ENCODE data around the gene ETV1. TPM values are rescaled to one million over a fixed set of nuclear protein-coding genes. Genes with fewer than 3 reads are reported as not detected.

The ETV1 gene
- total RNA-seq, 2 donors from 2014 or later = 9.2 to 10.5 TPM

- no peak for DNase-seq (ENCODE audit: low spot score)
- intact Hi-C loops (cut with DNase I) = no loop called here
Measured at GRCh38 chr7:13988731-13989125, 738 bp downstream of the ETV1 start.

GRCh38 chr7:13988065-13988464 lies 1.4 kb downstream of the ETV1 start:
- no peak for DNase-seq (ENCODE audit: low spot score)
- intact Hi-C loops (cut with DNase I) = no loop called here

- intact Hi-C loops (cut with DNase I) = no loop called here
- DNase-seq (ENCODE audit: low spot score) = no peak
Measured at GRCh38 chr7:13987395-13987794, 2.1 kb downstream of the ETV1 start.

GRCh38 chr7:13986208-13986607 lies 3.3 kb downstream of the ETV1 start:
- intact Hi-C loops (cut with DNase I) = no loop called here
- DNase-seq (ENCODE audit: low spot score) = no peak

GRCh38 chr7:13984831-13985685 lies 4.4 kb downstream of the ETV1 start:
- intact Hi-C loops (cut with DNase I) = no loop called here

DNA sequence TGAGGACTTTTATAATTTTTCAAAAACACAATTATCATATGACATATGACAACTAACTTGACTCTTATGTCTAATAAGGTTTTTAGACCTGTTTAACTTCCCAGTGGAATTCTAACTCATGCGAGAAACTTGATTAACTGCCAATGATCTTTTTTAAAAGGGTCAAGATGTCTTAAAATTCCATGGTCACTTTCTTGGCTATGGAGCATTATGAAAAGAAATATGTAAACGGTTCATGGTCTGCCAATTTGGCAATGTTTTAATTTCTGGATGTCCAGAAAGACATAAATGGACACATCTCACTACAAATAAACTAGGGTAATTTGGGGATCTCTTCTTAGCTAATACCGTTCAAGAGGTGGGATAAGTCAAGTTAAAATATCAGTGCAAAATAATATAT lies 5.4 kb downstream of the ETV1 start:
- intact Hi-C loops (cut with DNase I) = no loop called here
- DNase-seq (ENCODE audit: low spot score) = no peak

More at GRCh38 chr7:13984831-13985685, 4.4 kb downstream of the ETV1 start:
- DNase-seq (ENCODE audit: low spot score) = no peak

GRCh38 chr7:13982940-13983677 lies 6.4 kb downstream of the ETV1 start:
- no peak for DNase-seq (ENCODE audit: low spot score)

DNA sequence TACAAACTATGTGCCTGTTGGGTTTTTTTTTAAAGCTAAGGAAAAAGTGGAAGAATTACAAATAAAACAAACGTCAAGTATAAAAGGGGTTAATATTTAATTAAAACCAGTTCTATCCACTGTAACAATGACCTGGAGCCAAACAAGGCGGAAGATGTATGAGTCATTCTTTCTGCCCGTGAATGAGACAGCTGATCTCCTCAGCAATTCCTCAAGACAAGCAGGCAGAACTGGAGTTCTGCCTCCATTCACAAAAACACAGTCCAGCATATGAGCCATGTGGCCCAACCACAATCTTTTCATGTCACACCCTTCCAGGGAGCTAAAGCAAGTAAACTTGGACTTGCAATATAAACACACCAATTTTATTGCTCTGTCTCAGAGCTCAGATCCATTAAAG lies 8.4 kb downstream of the ETV1 start:
- DNase-seq (ENCODE audit: low spot score) = no peak
- intact Hi-C loops (cut with DNase I) = no loop called here

More at GRCh38 chr7:13982940-13983677, 6.4 kb downstream of the ETV1 start:
- intact Hi-C loops (cut with DNase I) = no loop called here

GRCh38 chr7:13980474-13980873 lies 9.0 kb downstream of the ETV1 start:
- DNase-seq (ENCODE audit: low spot score) = no peak
- intact Hi-C loops (cut with DNase I) = no loop called here

DNA sequence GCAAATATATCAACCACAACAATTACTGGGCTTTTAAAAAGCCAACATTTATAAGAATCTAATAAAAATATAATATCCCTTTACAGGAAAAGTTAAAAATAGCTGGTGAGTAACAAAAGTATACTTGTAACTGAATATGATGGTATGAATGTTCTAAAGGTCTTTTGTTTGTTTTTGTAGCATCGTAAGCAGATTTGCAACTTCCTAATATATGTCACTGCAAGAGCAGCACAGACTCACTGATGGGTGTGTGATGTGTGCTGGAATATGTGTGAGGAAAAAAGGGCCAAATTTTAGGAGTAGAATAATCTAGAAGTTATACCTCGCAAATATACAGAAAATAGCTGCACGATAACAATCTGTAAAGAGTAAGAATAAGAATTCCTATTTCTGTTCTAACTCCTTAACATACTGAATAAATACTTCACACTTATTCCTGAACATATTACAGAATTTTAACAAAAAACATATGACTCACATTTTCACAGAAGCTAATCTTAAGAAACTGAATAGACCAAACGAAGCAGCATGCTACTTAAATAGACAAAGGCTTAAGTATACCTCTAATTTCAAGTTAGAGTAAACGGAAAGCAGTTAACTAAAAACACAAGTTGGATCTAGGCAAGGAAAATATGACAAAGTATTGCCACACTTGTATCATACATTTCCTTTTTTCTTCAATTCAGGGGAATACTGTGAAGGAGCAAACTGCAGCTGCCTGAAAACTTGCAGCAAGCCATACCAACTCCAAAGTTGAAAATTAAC lies 9.6 kb downstream of the ETV1 start:
- intact Hi-C loops (cut with DNase I) = no loop called here
- DNase-seq (ENCODE audit: low spot score) = no peak

DNA sequence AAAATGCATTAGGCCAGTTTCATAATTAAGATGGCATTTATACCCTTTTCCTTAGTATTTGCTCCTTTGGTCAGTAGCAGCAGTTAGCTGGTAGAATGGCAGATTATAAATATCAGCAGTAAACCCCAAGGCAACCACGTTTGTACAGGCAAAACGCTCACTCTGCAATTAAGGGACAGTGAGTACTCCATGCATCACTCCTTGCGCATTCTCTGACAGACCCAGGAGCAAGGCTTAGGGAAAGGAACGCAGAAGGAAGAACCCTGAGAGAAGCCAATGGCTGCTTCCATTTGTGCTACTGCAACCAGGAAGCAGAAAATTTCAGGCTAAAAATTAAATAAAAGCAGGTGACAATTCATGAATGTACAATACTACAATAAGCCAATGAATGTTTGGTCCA lies 12.9 kb downstream of the ETV1 start:
- DNase-seq (ENCODE audit: low spot score) = no peak
- intact Hi-C loops (cut with DNase I) = no loop called here

DNA sequence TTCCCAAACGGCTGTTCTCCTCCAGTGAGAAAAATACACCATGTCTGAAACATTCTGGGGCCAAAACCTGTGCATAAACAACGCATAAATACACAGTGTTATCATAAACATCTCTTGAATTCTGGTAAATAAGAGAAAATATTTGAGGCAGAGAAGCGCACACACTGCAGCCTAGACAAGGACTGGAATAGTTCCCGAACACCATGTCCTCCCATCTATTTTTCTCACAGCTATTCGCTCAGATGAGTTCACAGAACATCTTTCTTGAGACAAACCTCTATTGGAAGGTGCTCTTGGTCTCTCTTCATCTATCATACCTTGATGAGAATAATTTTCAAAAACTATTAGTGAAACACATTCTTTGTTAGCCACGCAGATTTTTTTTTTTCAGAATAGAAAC lies 24.4 kb downstream of the ETV1 start:
- intact Hi-C loops (cut with DNase I) = no loop called here
- DNase-seq (ENCODE audit: low spot score) = no peak

DNA sequence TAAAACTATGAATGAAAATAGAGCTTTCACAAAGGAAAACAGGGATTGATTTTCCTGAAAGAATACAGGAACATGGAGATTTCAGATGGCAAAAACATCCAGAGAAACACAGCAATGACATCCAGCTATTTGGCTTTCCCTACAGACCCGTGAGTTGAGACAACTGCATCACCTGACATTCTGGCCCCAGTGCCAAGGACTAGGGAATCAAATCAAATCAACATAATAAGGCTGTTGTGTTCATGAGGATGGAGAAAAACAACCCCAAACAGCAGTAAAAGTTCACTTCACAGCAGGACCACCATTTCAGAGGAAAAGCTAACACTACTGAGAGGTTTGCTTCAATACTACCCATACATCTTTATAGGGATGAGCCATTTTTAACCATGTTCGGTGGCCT lies 25.5 kb downstream of the ETV1 start:
- intact Hi-C loops (cut with DNase I) = no loop called here
- no peak for DNase-seq (ENCODE audit: low spot score)

GRCh38 chr7:13955494-13955893 lies 34.0 kb downstream of the ETV1 start:
- intact Hi-C loops (cut with DNase I) = no loop called here
- no peak for DNase-seq (ENCODE audit: low spot score)

DNA sequence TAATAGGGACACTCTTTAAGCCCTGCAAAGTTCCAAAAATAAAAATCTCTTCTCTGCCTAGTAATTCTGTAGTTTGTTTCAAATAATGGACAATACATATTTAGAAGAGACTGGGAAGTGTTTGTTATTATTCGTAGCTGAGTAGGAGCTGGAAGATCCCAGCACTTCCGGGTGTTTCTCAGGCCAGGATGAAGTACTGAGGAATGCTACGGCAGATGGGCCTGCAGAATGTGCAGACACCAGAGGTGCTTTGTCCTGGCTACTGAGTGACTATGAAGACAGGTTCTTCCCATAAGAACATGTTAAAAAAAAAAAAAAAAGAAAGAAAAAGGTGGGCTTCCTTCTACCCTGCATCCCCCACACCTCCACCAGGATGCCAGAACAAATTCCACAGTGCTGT lies 36.1 kb downstream of the ETV1 start:
- DNase-seq (ENCODE audit: low spot score) = no peak
- intact Hi-C loops (cut with DNase I) = no loop called here

DNA sequence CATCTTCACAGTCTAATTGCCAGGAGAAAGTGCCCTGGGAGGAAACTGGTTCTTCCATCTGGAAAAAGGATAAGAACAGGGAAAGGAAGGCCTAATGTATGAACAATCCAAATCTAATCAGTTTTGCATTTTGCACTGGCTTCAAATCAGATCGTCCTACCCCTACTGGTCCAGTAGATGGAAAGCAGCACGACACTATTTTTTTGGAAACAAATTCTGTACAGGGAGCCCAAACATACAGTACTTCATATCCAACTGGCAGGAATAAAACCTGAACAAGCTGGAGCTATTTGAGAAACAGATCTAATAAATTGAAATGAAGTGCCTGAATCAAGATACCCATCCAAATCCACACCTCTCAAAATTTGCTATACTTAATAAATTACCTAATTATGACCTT lies 36.5 kb downstream of the ETV1 start:
- DNase-seq (ENCODE audit: low spot score) = no peak
- intact Hi-C loops (cut with DNase I) = no loop called here

- intact Hi-C loops (cut with DNase I) = no loop called here
- DNase-seq (ENCODE audit: low spot score) = no peak
Measured at GRCh38 chr7:13949939-13950338, 39.5 kb downstream of the ETV1 start.

- intact Hi-C loops (cut with DNase I) = no loop called here
- no peak for DNase-seq (ENCODE audit: low spot score)
Measured at GRCh38 chr7:13949445-13949844, 40.0 kb downstream of the ETV1 start.

DNA sequence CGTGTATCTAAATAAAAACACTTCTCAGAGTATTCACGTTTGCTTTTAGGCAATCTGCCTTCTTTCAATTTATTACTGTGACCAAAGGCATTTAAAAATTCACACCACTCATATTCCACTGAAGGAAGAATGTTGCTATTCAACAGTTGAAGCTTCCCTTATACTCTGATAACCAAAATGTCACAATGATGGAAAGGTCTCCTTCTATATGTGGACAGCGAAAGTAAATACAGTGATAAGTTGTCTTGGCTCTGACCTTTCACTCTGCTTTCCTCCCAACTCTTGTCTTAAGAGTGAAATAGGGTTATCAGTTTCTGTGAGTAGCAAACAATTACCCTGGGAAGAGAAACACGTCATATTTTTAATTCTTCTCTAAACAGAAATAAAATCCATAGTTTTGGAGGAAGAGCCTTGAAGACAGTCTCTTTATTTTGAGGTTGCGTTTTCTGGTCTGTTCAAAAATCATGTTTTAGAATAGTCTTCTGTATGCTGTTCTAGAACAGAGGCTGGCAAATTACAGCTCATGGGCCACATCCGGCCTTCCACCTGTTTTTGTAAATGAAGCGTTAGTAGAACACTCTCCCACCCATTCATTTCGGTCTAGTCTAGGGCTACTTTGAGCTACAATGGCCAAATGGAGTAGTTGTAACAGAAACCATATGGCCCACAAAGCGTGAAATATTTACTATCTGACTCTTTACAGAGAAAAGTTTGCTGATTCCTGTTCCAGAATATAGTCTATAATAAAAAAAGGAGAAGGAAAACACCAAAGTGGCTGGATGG lies 41.3 kb downstream of the ETV1 start:
- DNase-seq (ENCODE audit: low spot score) = no peak
- intact Hi-C loops (cut with DNase I) = no loop called here

Measured in posterior vena cava (tissue), 2 donors.